NCI-H187 (cell line): ENCODE data around the gene DOP1B.
"Not testable (repeated sequence)": the region's sequence is repeated elsewhere in the genome, so short reads cannot be mapped to it uniquely, and the experiment has no call there.

Experiments
- DNase-seq, 2 experiments: peaks; one replicate each; lab custom pipeline; 2025; lab: John Stamatoyannopoulos, UW

The DOP1B gene

GRCh38 chr21:36134803-36135390 lies 21.7 kb upstream of the DOP1B start, which contains the start of gene CBR3:
Gene CBR3, plus strand, starts transcription at chr21:36135079. Its CDS starts 114 bp downstream, at chr21:36135193.
- no peak for DNase-seq

DNA sequence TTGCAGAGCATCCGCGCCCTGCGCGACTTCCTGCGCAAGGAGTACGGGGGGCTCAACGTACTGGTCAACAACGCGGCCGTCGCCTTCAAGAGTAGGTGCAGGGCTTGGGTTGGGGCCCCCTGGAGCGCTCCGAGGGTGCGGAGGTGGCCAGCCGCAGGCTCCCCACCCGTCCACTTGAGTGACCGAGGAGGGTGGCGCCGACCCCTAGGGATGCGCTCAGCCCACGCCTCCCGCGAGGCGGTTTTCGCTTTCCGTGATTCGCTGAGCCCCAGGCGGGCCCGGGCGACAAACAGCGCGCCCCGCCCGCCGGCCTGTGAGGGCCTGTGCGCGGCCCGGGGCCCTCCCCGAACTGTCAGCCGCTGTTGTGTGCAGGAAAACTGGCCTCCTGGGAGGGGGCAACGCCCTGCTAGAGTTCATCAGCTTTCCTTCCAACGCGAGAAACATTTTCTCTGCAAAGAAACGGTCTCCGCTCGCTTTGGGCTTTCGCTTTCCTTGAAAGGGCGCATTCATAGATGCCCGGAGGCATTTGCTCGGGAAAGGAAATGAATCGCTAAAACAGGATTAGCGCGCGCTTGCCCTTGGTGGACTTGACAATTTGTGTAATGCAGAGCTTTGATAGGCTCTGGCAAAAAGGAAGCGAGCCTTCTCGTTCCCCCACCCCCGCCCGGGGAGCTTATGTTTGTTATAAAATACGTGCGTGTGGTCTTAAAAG lies 21.1 kb upstream of the DOP1B start:
- DNase-seq: no peak

GRCh38 chr21:36139791-36140190 lies 16.8 kb upstream of the DOP1B start:
- DNase-seq: not testable (repeated sequence)

DNA sequence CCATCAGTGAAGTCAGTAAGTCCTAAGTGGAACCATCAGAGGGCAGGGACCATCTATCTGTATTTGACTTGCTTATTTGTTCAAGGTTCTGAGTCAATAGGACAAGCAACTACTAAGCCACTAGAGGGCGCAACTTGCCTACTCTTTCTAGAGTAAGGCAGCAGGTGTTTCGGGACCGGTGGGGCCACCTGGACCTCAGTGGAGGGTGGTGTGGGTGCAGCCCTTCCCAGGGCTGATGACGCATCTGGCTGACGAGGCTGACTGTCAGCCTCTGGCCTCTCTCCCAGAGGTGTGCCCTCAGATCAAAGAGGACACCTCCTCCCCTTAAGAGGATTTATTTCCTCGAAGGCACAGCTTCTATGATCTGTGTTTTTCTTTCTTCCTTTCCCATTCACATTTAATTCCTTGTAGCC lies 15.1 kb upstream of the DOP1B start:
- DNase-seq: peak; percentile 65 to 87

DNA sequence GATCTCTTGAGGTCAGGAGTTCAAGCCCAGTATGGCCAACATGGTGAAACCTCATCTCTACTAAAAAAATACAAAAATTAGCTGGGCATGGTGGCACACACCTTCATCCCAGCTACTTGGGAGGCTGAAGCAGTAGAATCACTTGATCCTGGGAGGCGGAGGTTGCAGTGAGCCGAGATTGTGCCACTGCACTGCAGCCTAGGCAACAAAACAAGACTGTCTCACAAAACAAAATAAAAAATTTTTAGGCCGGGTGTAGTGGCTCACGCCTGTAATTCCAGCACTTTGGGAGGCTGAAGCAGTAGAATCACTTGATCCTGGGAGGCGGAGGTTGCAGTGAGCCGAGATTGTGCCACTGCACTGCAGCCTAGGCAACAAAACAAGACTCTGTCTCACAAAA lies 12.4 kb upstream of the DOP1B start:
- DNase-seq: not testable (repeated sequence)

- no peak for DNase-seq
Measured at GRCh38 chr21:36145259-36145658, 11.4 kb upstream of the DOP1B start.

DNA sequence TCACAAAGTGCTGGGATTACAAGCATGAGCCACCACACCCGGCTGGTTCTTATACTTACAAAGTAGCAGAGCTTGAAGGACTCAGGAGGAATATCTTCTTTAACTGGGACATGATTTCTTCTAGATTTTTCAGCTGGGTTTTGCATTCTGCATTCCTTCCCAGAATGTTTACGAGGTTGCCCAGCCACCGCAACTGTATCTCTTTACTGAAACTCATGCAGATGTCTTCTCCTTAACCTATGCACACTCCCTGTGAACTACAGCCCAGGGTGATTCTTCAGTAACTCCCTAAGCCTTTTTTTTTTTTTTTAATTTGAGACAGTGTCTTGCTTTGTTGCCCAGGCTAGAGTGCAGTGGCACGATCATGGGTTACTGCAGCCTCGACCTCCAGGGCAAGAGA lies 8.7 kb upstream of the DOP1B start:
- no peak for DNase-seq

GRCh38 chr21:36148886-36149285 lies 7.7 kb upstream of the DOP1B start:
- DNase-seq: no peak

DNA sequence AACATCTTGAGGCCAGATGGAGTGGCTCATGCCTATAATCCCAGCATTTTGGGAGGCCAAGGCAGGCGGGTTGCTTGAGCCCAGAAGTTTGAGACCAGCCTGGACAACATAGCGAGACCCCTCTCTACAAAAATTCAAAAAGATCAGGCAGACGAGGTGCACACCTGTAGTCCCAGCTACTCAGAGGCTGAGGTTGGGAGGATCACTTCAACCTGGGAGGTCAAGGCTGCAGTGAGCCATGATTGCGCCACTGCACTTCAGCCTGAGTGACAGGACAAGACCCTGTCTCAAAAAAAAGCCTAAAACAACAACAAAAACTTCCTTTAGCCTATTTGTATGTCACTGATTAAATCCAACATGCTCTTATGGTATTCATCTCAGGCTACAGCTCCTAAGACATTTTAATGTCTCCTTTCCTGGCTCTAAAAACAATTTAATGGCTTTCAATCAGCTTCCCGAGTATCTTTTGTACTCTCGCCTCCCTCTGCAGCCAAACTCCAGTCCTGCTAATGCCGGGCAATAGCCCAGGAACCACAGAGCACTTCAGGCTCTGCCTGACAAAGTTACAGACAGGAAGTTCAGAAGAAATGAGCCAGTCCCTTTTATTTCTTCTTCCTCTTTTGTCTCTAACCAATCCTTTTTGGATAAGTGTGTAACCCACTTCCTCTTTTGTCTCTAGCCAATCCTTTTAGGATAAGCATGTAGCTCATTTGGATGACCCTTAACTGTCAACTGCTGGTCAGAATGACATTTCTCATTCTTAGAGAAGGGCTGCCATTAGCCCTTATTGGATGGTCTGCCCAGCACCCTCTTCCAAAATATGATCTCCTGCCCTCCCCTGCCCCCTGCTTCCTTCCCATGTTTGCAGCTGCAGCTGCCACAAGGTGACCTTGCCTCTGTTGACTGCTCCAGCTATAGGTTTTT lies 6.6 kb upstream of the DOP1B start:
- DNase-seq: no peak

DNA sequence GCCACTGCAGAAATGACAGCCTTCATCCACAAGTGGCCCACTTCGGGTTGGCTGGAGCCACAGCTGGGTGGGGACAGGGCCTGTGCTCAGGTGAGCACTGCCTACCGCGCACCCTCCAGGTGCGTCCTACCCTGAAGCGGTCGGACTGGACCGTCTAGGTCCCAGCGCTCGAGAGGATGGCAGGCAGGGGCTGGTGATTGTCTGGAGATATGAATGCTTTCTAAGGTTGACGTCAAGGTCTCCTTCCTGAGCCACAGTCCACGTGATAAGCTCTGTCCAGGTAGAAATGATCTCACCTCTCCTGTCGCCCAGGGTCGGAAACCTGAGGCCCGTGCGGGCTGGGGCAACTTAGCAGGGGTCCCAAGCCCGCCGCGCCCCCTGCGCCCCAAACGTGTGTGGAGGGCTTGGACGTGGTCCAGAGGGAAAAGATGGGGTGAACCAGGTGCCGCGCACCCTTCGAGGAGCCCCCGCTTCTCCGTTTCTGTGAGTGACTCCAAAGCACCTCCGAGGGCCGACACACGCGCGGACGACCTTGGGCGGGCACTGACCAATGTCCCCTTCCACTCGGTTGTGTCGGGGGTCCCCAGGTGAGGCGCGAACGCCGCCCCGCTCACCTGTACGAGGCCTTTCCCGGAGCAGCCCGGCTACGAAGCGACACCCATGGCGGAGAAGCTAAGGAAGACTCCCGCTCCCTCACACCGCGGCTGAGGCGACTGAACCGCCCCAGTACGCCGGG lies 853 bp upstream of the DOP1B start:
- DNase-seq: no peak

DNA sequence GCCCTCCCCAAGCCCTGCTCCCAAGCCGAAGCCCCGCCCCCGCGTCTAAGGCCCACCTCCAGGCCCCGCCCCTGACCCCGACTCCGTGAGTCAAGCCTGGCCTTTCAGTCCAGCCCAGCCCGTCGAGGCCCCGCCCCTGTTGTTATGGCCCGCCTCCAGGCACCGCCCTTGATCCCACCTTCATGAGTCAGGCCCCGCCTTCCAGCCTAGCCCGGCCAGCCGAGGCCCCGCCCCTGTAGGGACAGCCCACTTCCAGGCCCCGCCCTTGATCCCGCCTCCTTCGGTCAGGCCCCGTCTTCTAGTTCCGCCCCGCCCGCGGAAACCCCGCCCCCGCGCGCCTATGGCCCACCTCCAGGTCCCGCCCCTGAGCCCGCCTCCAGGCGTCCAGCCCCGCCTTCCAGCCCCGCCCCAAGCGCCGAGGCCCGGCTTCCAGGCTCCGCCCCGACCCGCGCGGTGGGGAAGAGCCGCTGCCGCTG lies 247 bp upstream of the DOP1B start:
- peak; percentile 99 to 100 for DNase-seq

- DNase-seq: no peak
Measured at GRCh38 chr21:36159356-36159921, 2.8 kb downstream of the DOP1B start.

DNA sequence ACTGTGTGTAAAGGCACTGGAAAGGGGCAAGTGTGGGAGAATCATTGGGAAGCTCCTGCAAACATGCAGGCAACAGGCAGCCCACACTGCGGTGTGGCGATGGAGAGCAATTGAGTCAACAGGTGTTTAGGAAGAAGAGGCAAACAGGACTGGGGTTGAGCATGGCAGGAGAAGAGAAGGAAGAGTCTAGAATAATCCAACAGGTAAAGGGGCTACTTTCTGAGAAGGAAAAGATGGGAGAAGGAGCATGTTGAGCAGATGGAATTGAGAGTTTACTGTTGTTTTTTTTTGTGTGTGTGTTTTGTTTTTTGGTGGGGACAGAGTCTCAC lies 4.2 kb downstream of the DOP1B start:
- DNase-seq: no peak

- no peak for DNase-seq
Measured at GRCh38 chr21:36162631-36163030, 6.0 kb downstream of the DOP1B start.

- DNase-seq: no peak
Measured at GRCh38 chr21:36163750-36164741, 7.4 kb downstream of the DOP1B start.

DNA sequence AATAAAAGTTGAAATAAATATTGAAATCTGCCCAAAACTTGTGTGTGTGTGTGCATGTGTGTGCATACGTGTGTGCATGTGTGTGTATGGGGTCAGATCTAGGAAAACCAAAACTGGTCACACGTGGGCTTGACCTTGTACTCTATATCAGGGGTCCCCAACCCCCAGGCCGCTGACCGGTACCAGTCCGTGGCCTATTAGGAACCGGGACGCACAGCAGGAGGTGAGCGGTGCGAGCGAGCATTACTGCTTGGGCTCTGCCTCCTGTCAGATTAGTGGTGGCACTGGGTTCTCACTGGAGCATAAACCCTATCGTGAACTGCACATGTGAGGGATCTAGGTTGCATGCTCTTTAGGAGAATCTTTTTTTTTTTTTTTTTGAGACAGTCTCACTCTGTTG lies 8.7 kb downstream of the DOP1B start:
- no peak for DNase-seq

DNA sequence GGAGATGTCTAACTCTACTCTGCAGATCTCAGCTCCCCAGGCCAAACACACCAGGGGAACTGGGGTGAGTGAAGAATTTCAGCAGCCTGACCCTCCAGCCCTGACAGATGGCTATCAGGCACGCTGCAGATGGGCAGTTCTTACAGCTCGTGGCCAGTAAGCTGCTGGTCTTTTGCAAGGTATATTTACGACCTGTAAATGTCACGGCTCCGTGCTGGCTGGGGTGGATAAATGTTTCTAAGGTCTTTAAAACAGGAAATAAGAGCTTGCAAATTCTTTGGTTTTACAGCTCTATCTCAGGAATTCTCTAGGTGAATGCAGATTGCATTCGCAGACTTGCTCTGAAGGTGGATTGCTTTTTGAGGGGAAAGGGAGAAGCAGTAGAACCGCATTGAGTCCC lies 10.1 kb downstream of the DOP1B start:
- DNase-seq: no peak

DNA sequence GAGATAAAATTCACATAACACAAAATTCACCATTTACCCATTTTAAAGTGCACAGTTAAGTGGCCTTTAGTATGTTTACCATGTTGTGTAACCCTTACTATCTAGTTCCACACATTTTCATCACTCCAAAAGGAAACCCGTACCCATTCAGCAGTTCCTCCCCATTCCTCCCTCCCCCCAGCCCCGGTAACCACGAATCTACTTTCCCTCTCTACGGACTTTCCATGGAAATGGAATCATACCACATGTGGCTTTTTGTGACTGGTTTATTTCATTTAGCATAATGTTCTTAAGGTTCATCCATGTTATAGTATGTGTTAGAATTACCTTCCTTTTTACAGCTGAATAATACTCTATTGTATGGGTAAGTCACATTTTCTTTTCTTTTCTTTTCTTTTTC lies 10.9 kb downstream of the DOP1B start:
- no peak for DNase-seq

DNA sequence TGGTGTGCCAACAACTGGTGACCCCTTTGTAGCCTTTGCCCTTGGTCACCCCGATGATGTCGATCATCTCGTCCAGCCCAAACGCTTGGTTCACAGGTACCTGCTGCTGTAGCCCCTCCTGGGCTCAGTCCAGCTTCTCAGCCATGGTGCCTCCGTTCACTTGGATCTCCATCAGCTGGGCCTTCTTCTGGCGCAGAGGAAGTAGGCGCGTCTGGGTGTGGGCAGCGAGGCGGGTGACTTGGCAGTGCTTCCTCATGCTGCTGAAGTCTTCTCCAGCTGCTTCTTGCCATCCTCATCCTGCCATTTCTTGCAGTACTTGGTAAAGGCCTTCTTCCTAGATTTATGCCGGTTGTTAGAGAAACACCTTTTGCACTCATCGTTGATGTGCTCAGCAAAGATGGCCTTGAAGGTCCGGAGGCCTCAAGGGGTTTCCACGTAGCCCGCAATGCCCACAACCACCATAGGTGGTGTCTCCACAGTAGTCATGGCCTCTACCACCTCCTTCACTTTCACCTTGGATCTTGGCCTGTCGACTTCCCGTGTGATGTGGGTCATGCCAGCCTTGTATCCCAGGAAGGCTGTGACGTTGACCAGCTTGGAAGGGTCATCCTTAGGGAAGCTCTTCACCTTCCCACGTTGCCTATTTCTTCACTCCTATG lies 13.0 kb downstream of the DOP1B start:
- DNase-seq: no peak

- DNase-seq: no peak
Measured at GRCh38 chr21:36170823-36171222, 14.2 kb downstream of the DOP1B start.
